T-helper 9 cell (primary cell): ENCODE results near the gene MAP9.
"Not testable (repeated sequence)": the region's sequence is repeated elsewhere in the genome, so short reads cannot be mapped to it uniquely, and the experiment has no call there.

ENCODE experiments used
- DNase-seq: peaks from one replicate; pipeline ENCODE4 v3.0.0-alpha.2; 2020

The MAP9 gene

DNA sequence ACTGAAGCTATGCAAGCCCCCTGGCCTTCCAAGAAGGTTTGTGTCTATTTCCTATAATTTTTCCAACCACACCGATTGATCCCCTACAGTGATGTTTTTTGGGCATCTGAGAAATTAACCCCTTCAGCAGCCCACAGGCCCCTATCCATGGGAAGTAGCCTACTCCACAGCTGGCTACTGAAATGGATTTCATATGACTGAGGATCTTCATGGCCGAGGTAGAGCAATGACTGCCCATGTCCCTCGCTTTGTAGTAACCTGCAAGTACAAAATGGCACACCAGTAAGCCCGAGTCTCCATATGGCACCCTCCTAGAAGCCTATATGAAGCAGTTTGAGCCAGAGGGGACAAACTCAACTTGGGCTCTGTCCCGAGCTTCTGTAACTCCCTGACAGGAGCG is 36.8 kb downstream of the MAP9 start:
- no peak for DNase-seq

DNA sequence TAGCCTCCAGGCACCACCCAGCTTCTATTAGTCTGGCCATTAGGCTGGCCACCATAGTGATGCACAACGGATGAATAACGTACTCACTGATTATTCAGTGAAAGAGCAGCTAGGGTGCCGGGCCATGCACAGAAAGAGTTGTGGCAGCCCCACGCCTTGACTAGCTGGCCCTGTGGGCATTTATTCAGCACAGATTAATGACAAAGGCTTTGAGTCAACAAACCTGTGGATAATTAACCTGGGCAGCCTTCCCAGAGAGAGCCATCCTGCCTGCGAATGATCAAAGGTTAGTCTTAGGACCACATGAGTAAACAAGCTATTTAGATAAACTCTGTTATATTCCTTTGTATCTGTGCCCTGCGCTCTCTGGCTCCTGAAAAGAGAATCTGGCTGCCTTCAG is 37.2 kb downstream of the MAP9 start:
- DNase-seq = no peak

GRCh38 chr4:155338196-155338595 is 38.6 kb downstream of the MAP9 start:
- DNase-seq = no peak

GRCh38 chr4:155336242-155336641 is 40.5 kb downstream of the MAP9 start:
- DNase-seq = no peak

DNA sequence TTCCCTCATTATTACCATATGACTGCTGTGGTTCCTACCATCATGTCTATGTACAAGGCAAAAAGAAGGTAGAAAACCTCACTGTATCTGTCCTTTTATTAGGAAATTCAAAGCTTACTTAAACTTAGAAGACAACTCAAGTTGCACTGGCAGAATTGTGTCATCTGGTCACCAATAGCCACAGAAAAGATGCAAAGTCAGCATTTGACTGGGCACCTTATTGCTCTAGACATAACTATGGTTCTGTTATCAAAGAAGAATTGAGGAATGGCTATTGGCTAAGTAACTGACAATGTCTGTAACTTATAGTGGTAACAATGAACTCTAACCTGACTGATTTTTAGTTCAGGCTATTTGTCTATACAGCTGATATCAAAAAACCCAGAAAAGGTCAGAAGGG is 45.3 kb downstream of the MAP9 start:
- no peak for DNase-seq

- DNase-seq = no peak
Measured at GRCh38 chr4:155322782-155323181, 54.0 kb downstream of the MAP9 start.

DNA sequence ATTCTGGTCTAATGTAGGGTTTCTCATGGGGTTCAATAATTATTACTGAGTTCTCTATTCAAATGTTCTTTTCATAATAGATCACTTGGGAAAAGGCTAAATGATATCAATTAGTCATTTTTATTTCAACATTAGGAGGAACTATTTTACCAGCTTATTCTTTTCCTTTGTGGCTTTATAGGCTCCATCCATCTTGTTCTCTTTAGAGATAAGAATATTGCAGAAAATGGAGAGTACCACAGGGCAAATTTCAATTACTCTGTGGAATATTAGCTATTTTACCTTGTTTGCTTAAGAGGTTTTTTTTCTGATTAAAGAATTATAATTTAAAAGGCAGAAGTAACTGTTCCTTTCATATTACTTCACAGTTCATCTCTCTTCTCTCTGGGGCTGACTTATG is 55.8 kb downstream of the MAP9 start:
- DNase-seq = no peak

- no peak for DNase-seq
Measured at GRCh38 chr4:155319516-155319915, 57.2 kb downstream of the MAP9 start.

- DNase-seq = not testable (repeated sequence)
Measured at GRCh38 chr4:155312027-155312426, 64.7 kb downstream of the MAP9 start.

DNA sequence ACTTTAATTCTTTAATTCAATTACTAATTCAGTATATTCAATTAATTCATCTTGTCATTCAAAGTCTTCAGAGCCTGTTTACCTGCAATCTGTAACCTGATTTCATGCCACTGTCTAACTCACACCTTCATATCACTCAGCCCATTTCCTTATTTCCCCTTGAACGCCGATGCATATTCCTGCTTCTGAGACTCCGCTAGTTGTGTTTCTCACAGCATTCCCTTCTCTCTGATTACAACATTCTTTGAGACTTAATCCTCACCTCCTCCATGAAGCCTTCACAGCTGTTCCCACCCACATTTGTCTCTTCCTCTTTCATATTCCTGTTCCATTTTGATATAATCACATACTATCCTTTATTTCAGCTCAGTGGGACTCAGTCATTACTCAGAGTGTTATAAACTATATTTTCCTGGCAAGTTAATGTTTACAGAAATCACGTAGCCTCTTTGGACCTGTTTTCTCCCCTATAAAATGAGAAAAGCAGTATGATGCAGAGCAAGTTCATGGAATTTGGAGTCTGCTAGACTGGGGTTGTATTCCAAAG is 69.0 kb downstream of the MAP9 start:
- no peak for DNase-seq

DNA sequence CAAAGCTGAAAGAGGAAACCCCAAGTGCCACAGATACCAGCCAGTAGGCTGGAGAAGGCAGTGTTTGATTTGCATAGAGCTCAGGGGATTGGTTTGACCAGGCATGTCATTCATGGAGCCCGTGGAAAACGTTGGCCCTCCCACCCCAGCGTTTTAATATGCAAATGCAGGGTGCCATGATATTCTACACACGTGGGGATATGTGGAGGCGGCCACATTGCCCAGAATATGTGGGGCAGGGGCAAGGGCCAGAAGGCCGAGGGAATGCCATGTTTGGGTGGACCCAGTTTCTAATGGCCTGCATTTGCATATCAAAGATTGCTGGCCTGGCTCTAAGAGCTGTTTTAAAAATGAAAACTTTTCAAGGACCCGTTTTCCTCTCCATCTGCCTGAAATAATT is 71.1 kb downstream of the MAP9 start:
- no peak for DNase-seq

DNA sequence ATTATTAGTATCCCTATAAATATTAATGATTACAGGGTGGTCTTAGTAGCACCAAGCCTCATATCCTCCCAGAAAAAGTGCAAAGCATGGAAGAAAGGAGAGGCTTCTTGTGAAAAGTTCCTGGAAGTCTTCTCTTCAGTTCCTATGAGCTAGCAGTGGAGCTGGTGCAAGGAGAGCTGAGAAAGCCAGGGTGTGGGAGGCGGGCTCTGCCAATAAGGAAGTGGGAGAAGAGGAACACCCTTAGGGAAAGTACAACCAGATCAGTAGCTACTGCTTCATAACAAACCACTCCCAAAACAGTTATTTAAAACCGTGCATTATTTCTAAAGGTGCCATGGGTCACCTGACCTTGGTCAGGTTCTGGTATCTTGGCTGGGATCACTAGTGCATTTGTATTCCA is 72.4 kb downstream of the MAP9 start:
- no peak for DNase-seq

- no peak for DNase-seq
Measured at GRCh38 chr4:155299103-155299502, 77.7 kb downstream of the MAP9 start.
